ENCODE data around the gene ZSWIM5.
"Not testable (repeated sequence)": the region's sequence is repeated elsewhere in the genome, so short reads cannot be mapped to it uniquely, and the experiment has no call there.

ZSWIM5 gene

DNA sequence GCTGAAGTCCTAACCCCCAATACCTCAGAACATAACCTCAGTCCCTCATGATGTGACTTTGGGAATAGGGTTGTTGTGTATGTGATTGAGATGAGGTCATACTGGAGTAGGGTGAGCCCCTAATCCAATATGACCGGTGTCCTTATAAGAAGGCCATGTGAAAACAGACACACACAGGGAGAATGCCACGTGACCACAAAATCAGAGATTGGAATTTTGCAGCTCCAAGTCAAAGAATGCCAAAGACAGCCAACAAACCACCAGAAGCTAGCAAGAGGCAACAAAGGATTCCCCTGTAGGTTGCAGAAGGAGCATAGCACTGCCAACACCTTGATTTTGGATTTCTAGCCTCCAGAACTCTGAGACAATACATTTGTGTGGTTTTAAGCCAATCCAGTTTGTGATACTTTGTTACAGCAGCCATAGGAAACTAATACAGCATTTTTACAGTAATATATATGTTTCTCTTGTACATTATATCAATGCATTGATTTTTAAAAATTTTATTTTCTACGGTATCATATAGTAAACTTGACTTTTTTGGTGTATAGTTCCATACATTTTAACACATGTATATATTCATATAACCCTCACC is 5.4 kb downstream of the ZSWIM5 start:
- no peak for DNase-seq

DNA sequence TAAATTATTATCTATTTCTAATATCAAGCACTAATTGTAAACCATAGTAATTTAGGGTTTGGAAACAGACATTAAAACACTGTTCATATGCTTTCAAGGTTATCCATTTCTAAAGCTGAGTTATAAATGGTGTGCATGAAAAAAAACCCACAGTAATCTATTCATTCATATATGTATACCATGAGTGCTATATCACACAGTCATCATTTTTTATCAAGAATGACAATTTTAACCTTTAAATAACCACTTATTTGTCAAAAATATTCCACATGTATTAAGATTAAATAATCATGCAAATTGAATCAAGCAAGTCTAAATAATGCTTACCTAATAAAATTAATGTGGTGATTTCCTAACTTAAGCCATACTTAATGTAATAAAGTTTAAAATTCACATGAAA is 6.0 kb downstream of the ZSWIM5 start:
- no peak for DNase-seq

GRCh38 chr1:45198185-45198584 is 8.2 kb downstream of the ZSWIM5 start:
- no peak for DNase-seq

GRCh38 chr1:45196863-45197262 is 9.5 kb downstream of the ZSWIM5 start:
- no peak for DNase-seq

DNA sequence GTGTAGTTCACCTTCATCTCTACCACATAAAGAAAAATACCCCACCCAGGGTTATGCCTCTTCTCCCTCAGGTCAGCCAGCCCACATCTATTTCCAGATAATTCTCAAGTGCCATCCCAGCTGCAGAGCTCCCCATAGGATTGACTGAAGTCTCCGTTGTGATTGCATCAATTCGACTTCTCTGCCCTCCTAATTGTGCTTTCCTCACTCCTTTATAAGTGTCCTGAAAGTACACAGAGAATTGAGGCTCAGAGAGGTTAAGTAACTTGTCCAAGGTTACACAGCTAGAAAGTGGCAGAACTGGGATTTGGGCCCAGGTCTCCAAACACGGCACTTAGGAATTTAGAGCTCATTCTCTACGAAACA is 15.0 kb downstream of the ZSWIM5 start:
- DNase-seq, result no peak

GRCh38 chr1:45187725-45188124 is 18.7 kb downstream of the ZSWIM5 start:
- no peak for DNase-seq

DNA sequence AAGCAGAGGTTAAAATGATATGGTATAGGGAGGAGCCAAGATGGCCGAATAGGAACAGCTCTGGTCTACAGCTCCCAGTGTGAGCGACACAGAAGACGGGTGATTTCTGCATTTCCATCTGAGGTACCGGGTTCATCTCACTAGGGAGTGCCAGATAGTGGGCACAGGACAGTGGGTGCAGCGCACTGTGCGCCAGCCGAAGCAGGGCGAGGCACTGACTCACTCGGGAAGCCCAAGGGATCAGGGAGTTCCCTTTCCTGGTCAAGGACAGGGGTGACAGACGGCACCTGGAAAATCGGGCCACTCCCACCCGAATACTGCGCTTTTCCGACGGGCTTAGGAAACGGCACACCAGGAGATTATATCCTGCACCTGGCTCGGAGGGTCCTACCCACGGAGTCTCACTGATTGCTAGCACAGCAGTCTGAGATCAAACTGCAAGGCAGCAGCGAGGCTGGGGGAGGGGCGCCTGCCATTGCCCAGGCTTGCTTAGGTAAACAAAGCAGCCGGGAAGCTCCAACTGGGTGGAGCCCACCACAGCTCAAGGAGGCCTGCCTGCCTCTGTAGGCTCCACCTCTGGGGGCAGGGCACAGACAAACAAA is 26.4 kb downstream of the ZSWIM5 start:
- not testable (repeated sequence) for DNase-seq

GRCh38 chr1:45177452-45177851 is 29.0 kb downstream of the ZSWIM5 start:
- no peak for DNase-seq

GRCh38 chr1:45172764-45173163 is 33.6 kb downstream of the ZSWIM5 start:
- no peak for DNase-seq

DNA sequence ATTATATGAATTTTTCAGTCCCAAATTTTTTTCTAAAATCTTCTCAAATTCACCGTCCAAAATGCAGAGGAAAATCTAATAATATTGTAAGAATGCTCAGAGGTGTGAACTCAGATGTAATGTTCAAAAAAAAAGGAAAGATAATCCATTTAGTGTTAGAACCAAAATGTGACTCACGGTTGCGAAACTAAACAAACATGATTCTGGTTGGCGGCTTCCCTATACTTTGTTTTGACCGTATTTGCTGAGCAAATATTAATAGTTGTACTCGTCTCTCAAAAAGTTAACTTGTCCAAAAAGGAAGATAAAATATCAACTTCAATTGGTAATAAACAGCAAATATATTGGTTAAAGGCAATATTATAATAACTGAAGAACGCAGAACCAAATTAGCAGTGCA is 34.4 kb downstream of the ZSWIM5 start:
- DNase-seq, result no peak

DNA sequence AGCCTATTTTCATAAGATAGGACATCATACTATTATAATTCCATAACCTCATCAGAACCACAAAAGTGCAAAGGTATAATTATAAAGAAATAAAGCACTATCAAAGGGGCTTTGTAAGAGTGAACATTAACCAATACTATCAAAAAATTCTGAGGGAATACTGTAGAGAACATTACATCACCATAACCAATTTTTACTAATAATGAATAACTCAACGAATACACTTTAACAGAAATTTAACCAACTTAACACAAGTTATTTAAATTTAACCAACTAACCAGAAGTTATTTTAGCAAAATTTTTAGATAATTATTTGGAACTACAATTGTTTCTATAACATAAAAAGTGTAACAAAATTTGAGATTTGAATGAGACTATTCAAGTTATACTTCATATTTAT is 34.8 kb downstream of the ZSWIM5 start:
- DNase-seq, result no peak

DNA sequence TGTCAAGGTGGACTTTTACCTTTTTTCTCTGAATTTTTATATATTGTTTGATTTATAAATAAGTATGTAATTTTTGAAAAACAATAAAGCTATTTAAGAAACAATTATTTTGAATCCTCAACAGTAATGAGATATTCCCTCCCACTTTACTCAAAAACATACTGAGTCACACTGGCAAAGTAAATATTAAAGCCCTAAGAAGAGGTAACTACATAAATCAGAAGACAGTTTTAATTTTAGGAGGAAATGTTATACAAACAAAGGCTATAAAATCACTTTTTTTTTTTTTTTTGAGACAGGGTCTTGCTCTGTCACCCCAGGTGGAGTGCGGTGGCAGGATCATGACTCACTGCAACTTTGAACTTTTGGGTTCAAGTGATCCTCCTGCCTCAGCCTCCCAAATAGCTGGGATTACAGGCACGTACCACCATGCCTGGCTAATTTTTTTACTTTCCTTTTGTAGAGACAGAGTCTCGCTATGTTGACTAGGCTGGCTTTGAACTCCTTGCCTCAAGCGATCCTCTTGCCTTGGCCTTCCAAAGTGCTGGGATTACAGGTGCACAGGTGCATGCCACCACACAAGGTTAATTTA is 36.2 kb downstream of the ZSWIM5 start:
- DNase-seq, result no peak

DNA sequence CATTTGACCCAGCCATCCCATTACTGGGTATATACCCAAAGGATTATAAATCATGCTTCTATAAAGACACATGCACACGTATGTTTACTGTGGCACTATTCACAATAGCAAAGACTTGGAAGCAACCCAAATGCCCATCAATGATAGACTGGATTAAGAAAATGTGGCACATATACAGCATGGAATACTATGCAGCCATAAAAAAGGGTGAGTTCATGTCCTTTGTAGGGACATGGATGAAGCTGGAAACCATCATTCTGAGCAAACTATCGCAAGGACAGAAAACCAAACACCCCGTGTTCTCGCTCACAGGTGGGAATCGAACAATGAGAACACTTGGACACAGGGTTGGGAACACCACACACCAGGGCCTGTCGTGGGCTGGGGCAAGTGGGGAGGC is 38.5 kb downstream of the ZSWIM5 start:
- DNase-seq, result not testable (repeated sequence)

DNA sequence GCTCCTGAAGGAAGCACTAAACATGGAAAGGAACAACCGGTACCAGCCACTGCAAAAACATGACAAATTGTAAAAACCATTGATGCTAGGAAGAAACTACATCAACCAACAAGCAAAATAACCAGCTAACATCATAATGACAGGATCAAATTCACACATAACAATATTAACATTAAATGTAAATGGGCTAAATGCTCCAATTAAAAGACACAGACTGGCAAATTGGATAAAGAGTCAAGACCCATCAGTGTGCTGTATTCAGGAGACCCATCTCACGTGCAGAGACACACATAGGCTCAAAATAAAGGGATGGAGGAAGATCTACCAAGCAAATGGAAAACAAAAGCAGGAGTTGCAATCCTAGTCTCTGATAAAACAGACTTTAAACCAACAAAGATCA is 42.1 kb downstream of the ZSWIM5 start:
- not testable (repeated sequence) for DNase-seq

GRCh38 chr1:45163111-45163510 is 43.3 kb downstream of the ZSWIM5 start:
- DNase-seq, result not testable (repeated sequence)

GRCh38 chr1:45162041-45163035 is 44.1 kb downstream of the ZSWIM5 start:
- DNase-seq, result not testable (repeated sequence)

- DNase-seq, result no peak
Measured at GRCh38 chr1:45155957-45156356, 50.4 kb downstream of the ZSWIM5 start.

GRCh38 chr1:45155423-45155822 is 51.0 kb downstream of the ZSWIM5 start:
- DNase-seq, result no peak

DNA sequence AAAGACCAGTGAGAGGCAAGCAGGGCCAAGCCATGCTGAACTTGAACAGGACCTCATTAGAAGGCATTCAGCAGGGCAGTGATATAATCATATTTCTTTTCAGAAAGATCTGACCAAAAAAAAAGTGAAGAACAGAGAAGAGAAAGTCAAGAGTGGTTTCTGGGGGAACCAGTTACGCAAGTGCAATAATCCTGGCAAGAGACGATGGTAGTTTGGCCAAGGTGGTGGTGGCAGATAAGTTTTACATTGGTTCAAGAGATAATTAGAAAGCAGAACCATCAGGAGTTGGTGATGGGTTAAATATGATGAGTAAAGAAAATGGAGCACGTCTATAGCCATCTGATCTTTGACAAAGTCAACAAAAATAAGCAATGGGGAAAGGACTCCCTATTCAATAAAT is 54.3 kb downstream of the ZSWIM5 start:
- no peak for DNase-seq

DNA sequence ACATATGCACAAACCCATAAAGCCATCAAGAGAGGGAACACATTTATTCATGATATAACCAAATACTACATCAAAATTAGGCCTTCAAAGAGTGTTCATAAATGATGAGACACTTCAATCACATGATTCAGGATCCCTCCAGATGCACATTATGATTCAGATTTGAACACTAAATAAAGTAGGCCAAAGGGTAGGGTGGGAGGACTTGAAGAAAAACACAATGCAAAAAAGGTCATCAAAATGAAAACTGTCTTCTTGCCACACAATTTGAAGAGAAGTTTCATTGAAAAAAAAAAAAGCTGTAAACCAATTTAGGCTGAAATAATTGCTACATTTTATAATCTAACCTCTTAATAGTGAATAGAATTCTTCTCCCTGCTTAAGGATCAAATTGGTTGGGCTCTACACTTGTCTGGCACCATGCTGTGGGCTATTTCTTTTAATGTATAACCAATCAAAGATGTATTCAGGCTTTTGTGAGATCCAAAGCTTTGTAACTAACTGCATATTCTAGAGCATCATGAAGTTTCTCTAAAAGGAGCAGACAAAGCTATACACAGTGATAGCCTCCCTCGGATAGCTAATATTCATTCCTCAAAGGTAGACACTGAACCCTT is 58.1 kb downstream of the ZSWIM5 start:
- DNase-seq, result no peak

- DNase-seq, result no peak
Measured at GRCh38 chr1:45146833-45147232, 59.6 kb downstream of the ZSWIM5 start.

GRCh38 chr1:45141247-45142003 is 65.0 kb downstream of the ZSWIM5 start:
- DNase-seq, result no peak

Data from Kasumi-1 (cell line).